Measurements from ENCODE around the gene ARMH3. TPM values are rescaled to one million over a fixed set of nuclear protein-coding genes. Genes with fewer than 3 reads are reported as not detected.

Gene ARMH3
- total RNA-seq, 1 donor from 2014 or later, result 26.6 TPM

GRCh38 chr10:101934686-101935305 is 121.2 kb downstream of the ARMH3 start:
- Mint-ChIP-seq H3K4me1 (peaks cover 39% of the 10 kb centered on the region), H3K36me3 (peaks cover 4% of the 10 kb centered on the region), H3K4me3 (no peak overlapping the region), H3K9me3 (no peaks in the 10 kb centered on the region), H3K27ac (peak overlapping the region; percentile 62), H3K27me3 (ENCODE audit: low read depth) (no peaks in the 10 kb centered on the region)
- no peak for DNase-seq (ENCODE audit: low spot score in 2 of 2, unreplicated experiment in 2 of 2)
- TF ChIP-seq CTCF (IDR thresholded peaks at IDR 0.05; ENCODE audit: unreplicated experiment), result no peak

GRCh38 chr10:101933976-101934375 is 122.0 kb downstream of the ARMH3 start:
- no peak overlapping the region for H3K27ac Mint-ChIP-seq
- no peak overlapping the region for H3K4me3 Mint-ChIP-seq
- no peaks in the 10 kb centered on the region for H3K27me3 Mint-ChIP-seq (ENCODE audit: low read depth)
- peaks cover 31% of the 10 kb centered on the region for H3K4me1 Mint-ChIP-seq
- no peak for DNase-seq (ENCODE audit: low spot score in 2 of 2, unreplicated experiment in 2 of 2)
- no peaks in the 10 kb centered on the region for H3K9me3 Mint-ChIP-seq
- H3K36me3 Mint-ChIP-seq, result peaks cover 4% of the 10 kb centered on the region
- no peak for TF ChIP-seq CTCF (IDR thresholded peaks at IDR 0.05; ENCODE audit: unreplicated experiment)

GRCh38 chr10:101932183-101932582 is 123.8 kb downstream of the ARMH3 start:
- Mint-ChIP-seq H3K4me1 (peaks cover 19% of the 10 kb centered on the region), H3K9me3 (no peaks in the 10 kb centered on the region), H3K4me3 (no peak overlapping the region), H3K36me3 (peaks cover 14% of the 10 kb centered on the region), H3K27me3 (ENCODE audit: low read depth) (no peaks in the 10 kb centered on the region), H3K27ac (no peak overlapping the region)
- no peak for TF ChIP-seq CTCF (IDR thresholded peaks at IDR 0.05; ENCODE audit: unreplicated experiment)
- no peak for DNase-seq (ENCODE audit: low spot score in 2 of 2, unreplicated experiment in 2 of 2)

- Mint-ChIP-seq H3K27ac (no peak overlapping the region), H3K4me1 (peaks cover 11% of the 10 kb centered on the region), H3K36me3 (peaks cover 23% of the 10 kb centered on the region), H3K27me3 (ENCODE audit: low read depth) (no peaks in the 10 kb centered on the region), H3K9me3 (peaks cover 4% of the 10 kb centered on the region), H3K4me3 (no peak overlapping the region)
- DNase-seq (ENCODE audit: low spot score in 2 of 2, unreplicated experiment in 2 of 2), result no peak
- no peak for TF ChIP-seq CTCF (IDR thresholded peaks at IDR 0.05; ENCODE audit: unreplicated experiment)
These were observed 130.9 kb downstream of the ARMH3 start for GRCh38 chr10:101925027-101925426.

- Mint-ChIP-seq H3K36me3 (peaks cover 24% of the 10 kb centered on the region), H3K27ac (peak overlapping the region; percentile 9), H3K27me3 (ENCODE audit: low read depth) (no peaks in the 10 kb centered on the region), H3K4me3 (no peak overlapping the region), H3K4me1 (peaks cover 11% of the 10 kb centered on the region), H3K9me3 (peaks cover 4% of the 10 kb centered on the region)
- TF ChIP-seq CTCF (IDR thresholded peaks at IDR 0.05; ENCODE audit: unreplicated experiment), result no peak
- no peak for DNase-seq (ENCODE audit: low spot score in 2 of 2, unreplicated experiment in 2 of 2)
These were observed 132.7 kb downstream of the ARMH3 start for GRCh38 chr10:101923256-101923655.

- no peak overlapping the region for H3K4me3 Mint-ChIP-seq
- no peak overlapping the region for H3K27ac Mint-ChIP-seq
- H3K4me1 Mint-ChIP-seq, result peaks cover 11% of the 10 kb centered on the region
- TF ChIP-seq CTCF (IDR thresholded peaks at IDR 0.05; ENCODE audit: unreplicated experiment), result no peak
- H3K9me3 Mint-ChIP-seq, result peaks cover 4% of the 10 kb centered on the region
- H3K36me3 Mint-ChIP-seq, result peaks cover 20% of the 10 kb centered on the region
- H3K27me3 Mint-ChIP-seq (ENCODE audit: low read depth), result no peaks in the 10 kb centered on the region
- DNase-seq (ENCODE audit: low spot score in 2 of 2, unreplicated experiment in 2 of 2), result no peak
These were observed 133.1 kb downstream of the ARMH3 start for GRCh38 chr10:101922846-101923245.
